Panc1 (cell line): ENCODE results near the gene NKAIN2. TPM values are rescaled to one million over a fixed set of nuclear protein-coding genes. Genes with fewer than 3 reads are reported as not detected.

Source experiments
- ATAC-seq: fragments of 200-7000 bp; cut with Tn5 transposase; 2 replicates; pipeline ENCODE4 v1.9.1; 2020; ENCODE audit warnings: mild to moderate bottlenecking, moderate library complexity
- BruUV-seq: library from RNA; stranded (reverse); fragments of 400-500 nt; replicated peaks from 2 replicates; lab custom pipeline; 2021; lab: Mats Ljungman, UMichigan
- CTCF ChIA-PET: fragments of 300-600 bp; sonication (Branson Sonifier 250); formaldehyde crosslinking; loops from one replicate; lab custom pipeline; 2022; ENCODE audit warnings: antibody characterized with exemption; lab: Charles Lee
- POLR2A ChIA-PET: fragments of 300-600 bp; sonication (Branson Sonifier 250); formaldehyde crosslinking; loops from one replicate; lab custom pipeline; 2022; ENCODE audit warnings: antibody characterized with exemption; lab: Charles Lee
- DNase-seq: peaks from one replicate; pipeline ENCODE4 v3.0.0-alpha.2; 2010; ENCODE audit warnings: low read depth, low spot score
- H3K27ac ChIP-seq: 2 replicates; pipeline ENCODE4 v1.5.1; 2011; ENCODE audit warnings: mild to moderate bottlenecking, low read length, inconsistent platforms
- H3K27me3 ChIP-seq: fragments of 200-500 bp; sonication (Bioruptor generic); 2 replicates; pipeline ENCODE4 v1.6.0; 2014; ENCODE audit warnings: low read length, inconsistent platforms; ENCODE audit not compliant: control insufficient read depth, insufficient read depth
- H3K36me3 ChIP-seq: fragments of 200-500 bp; sonication (Bioruptor generic); 2 replicates; pipeline ENCODE4 v1.5.1; 2014; ENCODE audit warnings: inconsistent platforms, mild to moderate bottlenecking, low read length, moderate library complexity; ENCODE audit not compliant: control insufficient read depth, insufficient read depth
- H3K4me1 ChIP-seq: 2 replicates; pipeline ENCODE4 v1.5.1; 2011; ENCODE audit warnings: inconsistent platforms, mild to moderate bottlenecking, low read length, moderate library complexity; ENCODE audit not compliant: control insufficient read depth, insufficient read depth
- H3K4me3 ChIP-seq, 2 experiments: 2 replicates each; pipeline ENCODE4 v1.5.1; 2011 to 2012; ENCODE audit warnings: low read depth in 2 of 2, low read length in 2 of 2, mild to moderate bottlenecking in 2 of 2, inconsistent platforms in 1 of 2, moderate library complexity in 1 of 2
- H3K9me3 ChIP-seq: fragments of 200-500 bp; sonication (Bioruptor generic); 2 replicates; pipeline ENCODE4 v1.5.1; 2014; ENCODE audit warnings: low read depth, mild to moderate bottlenecking, inconsistent platforms, low read length, moderate library complexity; ENCODE audit not compliant: control insufficient read depth, insufficient read depth
- CTCF ChIP-seq: fragments of 450-650 bp; IDR thresholded peaks from 2 replicates; pipeline ENCODE4 v1.5.1; 2017; ENCODE audit warnings: mild to moderate bottlenecking
- POLR2AphosphoS5 ChIP-seq: IDR thresholded peaks from 2 replicates; pipeline ENCODE4 v1.6.1; 2012; ENCODE audit warnings: mild to moderate bottlenecking, low read depth, low read length, moderate library complexity
- REST ChIP-seq, 2 experiments: IDR thresholded peaks; 2 replicates each; pipeline ENCODE4 v1.6.1; 2011 to 2012; ENCODE audit warnings: low read depth in 2 of 2, control low read depth in 1 of 2, low read length in 1 of 2, mild to moderate bottlenecking in 1 of 2, moderate library complexity in 1 of 2; ENCODE audit not compliant: insufficient read depth in 1 of 2
- SIN3A ChIP-seq: IDR thresholded peaks from 2 replicates; pipeline ENCODE4 v1.6.1; 2012; ENCODE audit warnings: low read depth, mild to moderate bottlenecking, low read length, moderate library complexity, borderline replicate concordance; ENCODE audit not compliant: insufficient read depth
- TCF7L2 ChIP-seq: IDR thresholded peaks from 2 replicates; pipeline ENCODE4 v1.6.1; 2011; ENCODE audit warnings: mild to moderate bottlenecking, low read depth, low read length, inconsistent platforms
- in situ Hi-C: cut with HindIII; loops from 2 replicates; pipeline ENCODE4 v1.10.0; 2016; ENCODE audit warnings: low sequenced_read_pairs, low pct_unique_long_range_greater_than_20kb
- intact Hi-C: fragments of 100-400 bp; cut with micrococcal nuclease; formaldehyde crosslinking; loops from one replicate; pipeline ENCODE4 v1.10.0; 2022; ENCODE audit not compliant: unreplicated experiment
- total RNA-seq: library from RNA; stranded (reverse); gene quantifications from one replicate; pipeline ENCODE4 v1.2.1, GENCODE V29; 2021; ENCODE audit not compliant: unreplicated experiment

Gene NKAIN2
- total RNA-seq, 1 experiment from 2014 or later = 2.6 TPM

- BruUV-seq = no TSS peak
- H3K4me1 ChIP-seq = no peaks in the 10 kb centered on the region
- ATAC-seq (no peak), DNase-seq (no peak)
- no peak overlapping the region for H3K27ac ChIP-seq
- H3K27me3 ChIP-seq = no peaks in the 10 kb centered on the region
- H3K4me3 ChIP-seq = no peak overlapping the region
- in situ Hi-C loops (no loop called here), intact Hi-C loops (no loop called here)
- H3K36me3 ChIP-seq = no peaks in the 10 kb centered on the region
- CTCF ChIA-PET = no interaction called here
- TF ChIP-seq SIN3A = no peak
- TF ChIP-seq TCF7L2 = no peak
- TF ChIP-seq POLR2AphosphoS5 = no peak
- no peak for TF ChIP-seq REST (IDR thresholded peaks at IDR 0.05; ENCODE audit: insufficient read depth in 1 of 2, low read depth in 2 of 2, low read length in 1 of 2)
- TF ChIP-seq CTCF = no peak
- peaks cover 11% of the 10 kb centered on the region; the same call in 1 of the 2 replicates for H3K9me3 ChIP-seq
- POLR2A ChIA-PET = no interaction called here
These were observed 867.1 kb downstream of the NKAIN2 start for GRCh38 chr6:124670801-124671200.

GRCh38 chr6:124671324-124671723, 867.7 kb downstream of the NKAIN2 start:
- ATAC-seq (no peak), DNase-seq (no peak)
- intact Hi-C loops = no loop called here
- Histone ChIP-seq H3K36me3 (no peaks in the 10 kb centered on the region), H3K27ac (no peak overlapping the region), H3K27me3 (no peaks in the 10 kb centered on the region), H3K4me3 (no peak overlapping the region), H3K4me1 (no peaks in the 10 kb centered on the region), H3K9me3 (peaks cover 15% of the 10 kb centered on the region; the same call in 1 of the 2 replicates)
- no peak for TF ChIP-seq TCF7L2
- no peak for TF ChIP-seq POLR2AphosphoS5
- TF ChIP-seq SIN3A = no peak
- no peak for TF ChIP-seq CTCF
- TF ChIP-seq REST (IDR thresholded peaks at IDR 0.05; ENCODE audit: insufficient read depth in 1 of 2, low read depth in 2 of 2, low read length in 1 of 2) = no peak
- POLR2A ChIA-PET = no interaction called here
- in situ Hi-C loops = no loop called here
- BruUV-seq = no TSS peak
- CTCF ChIA-PET = no interaction called here
